ENCODE results near the gene IFT122.
A peak's percentile ranks its signal among the peaks of the same experiment; 100 is the strongest.
"Not testable (repeated sequence)": the region's sequence is repeated elsewhere in the genome, so short reads cannot be mapped to it uniquely, and the experiment has no call there.

IFT122 gene

DNA sequence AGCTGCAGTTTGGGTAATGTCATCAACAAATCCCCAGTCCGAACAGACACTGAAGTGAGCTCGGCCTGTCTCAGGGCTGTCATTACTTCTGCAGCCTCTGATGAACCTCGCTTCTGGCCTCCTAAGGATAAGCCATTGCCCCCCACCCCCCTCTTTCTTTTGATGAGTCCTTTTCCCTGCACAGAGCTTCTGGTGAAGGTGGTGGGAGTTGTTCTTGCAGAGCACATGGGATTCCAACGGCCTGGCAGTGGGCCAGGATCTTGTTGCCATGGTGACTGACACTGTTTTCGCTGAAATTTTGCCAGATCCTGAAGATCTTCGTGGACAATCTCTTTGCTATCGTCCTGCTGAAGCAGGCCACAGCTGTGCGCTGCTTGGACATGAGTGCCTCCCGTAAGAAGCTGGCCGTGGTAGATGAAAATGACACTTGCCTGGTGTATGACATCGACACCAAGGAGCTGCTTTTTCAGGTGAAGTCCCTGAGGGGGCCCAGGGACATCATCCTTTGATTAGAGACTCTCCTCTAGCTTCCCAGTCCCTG, 41.3 kb downstream of the IFT122 start:
- not testable (repeated sequence) for DNase-seq

DNA sequence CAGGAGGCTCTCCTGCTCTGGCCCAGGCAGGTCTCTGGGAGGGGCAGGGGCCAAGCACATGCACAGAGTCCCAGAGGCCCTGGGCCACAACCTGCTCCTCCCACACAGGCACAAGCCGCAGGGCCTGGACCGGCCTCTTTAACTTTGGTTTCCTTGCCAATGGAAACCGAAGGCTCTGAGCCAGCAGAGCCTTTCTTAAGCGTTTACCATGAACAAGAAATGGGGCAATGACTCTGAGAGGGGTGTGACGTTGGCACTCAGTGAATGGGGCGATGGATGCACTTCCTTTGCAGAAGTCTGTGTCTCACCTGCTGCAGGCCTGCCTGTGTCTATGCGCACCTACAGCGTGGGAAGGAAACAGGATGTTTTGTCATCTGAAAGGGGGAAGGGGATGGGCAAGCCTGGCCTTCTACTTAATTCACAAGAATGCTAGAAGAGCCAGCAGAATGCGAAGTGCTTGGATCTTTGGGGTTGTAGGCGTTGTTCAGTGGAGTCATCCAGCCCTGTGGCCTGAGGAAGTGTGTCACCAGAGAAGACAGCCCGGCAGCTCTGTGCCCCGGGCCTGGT, 41.8 kb downstream of the IFT122 start:
- DNase-seq: no peak

- DNase-seq: no peak
These were observed 42.7 kb downstream of the IFT122 start for GRCh38 chr3:129482721-129483120.

GRCh38 chr3:129483870-129484269, 43.8 kb downstream of the IFT122 start:
- no peak for DNase-seq

DNA sequence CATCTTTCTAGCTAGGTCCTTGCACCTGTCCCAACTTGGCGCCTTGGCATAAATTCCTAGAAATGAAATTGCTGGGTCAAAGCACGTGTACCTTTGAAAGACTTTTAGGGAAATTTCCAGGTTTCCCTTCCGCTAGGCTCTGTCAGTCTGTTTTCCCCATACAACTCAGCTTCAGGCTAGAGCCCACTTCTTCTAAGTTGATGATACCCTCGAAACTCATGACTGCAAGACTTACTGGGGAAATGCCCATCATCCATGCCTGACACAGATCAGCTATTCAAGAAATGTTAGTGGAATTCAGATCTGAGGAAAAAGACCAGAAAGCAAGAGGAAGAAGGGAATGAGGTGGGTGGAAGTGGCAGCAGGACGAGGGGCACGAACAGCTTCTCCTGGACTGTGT, 45.1 kb downstream of the IFT122 start:
- not testable (repeated sequence) for DNase-seq

DNA sequence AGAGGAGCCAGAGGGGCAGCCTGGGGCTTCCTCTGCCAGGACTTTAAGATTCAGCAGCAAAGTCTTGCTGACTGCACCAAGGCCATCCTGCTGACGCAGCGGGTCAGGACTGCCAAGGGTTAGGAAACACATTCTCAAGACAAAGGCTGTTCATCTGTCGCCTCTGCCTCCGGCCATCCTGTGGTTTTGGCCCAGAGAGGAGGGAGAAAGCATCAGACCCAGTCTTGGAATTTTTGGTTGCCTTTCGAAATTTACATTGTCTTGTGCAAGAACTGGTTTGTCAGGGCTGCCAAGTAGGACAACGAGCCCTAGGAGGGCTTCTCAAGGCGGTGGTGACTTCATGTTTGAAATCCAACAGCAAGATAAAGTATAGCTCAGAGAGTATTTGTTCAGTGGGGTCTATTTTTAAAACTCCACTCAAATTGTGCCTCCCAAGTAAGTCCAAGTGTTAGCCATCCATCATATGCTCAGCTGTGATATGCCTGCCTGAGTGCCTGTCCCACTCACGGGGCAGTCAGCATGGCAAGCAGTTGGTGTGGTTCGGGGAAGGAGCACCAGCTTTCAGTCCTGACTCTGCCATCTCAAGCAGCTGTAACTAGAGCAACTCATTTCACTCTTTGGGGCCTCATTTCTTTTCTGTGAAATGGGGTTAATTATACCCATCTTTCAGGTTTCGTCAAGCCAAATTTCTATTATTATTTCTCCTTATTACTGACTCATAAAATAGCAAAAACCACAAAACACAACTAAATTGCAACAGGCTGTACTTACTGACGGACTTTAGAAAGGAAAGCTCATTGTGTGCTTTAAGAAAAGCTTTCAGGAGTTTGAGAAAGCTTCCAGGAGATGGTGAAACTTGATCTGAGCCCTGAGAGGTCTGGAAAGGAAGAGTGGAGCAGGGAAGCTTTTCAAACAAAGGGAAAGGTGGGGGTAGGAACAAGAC, 46.0 kb downstream of the IFT122 start:
- no peak for DNase-seq

DNA sequence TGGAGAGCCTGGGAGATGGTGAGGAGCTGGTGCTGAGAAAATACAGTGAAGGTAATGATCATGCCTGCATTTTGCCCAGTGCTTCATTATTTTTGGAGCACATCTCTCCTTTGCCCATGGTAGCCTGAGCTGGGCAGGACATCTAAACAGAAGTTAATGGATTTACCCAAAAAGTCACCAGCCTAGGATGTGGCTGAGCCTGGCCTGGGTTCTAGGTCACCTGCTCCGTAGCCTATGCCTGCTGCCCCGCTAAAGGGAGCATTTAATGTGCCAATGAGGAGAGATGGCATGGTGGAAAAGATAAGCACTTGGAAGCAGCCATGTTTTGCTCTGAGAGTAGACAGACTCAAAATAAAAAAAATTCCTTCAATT, 46.6 kb downstream of the IFT122 start:
- no peak for DNase-seq

DNA sequence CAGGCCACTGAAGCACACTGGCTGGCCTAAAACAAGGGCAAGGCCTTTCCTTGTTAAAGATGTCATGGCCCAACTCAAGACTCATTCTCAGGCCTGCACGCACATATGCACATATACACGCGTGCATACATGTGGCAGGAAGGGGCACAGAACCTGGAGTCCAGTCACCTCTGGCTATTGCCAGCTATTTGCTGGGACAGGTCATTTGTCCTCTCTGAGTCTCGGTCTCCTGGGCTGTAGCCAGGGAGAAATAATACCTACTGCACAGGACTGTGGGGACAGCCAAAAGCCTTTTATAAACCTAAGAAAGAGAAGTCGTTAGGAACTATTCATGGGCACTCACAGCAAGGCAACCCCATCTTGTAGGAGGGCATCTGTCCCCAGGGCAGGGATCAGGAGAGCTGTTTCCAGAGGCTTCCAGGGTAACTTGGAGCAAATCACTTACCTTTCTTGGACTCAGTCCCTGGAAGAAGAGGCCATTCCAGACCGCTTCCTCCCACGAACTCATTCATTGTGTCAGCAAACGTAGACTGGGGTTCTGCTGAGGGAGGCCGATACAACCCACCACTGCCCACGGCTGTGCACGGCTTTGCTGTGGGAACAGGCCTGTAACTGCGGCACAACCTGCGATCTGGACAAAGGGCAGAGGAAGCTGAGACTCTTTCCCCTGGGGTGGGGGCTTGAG, 47.3 kb downstream of the IFT122 start:
- DNase-seq: no peak

- not testable (repeated sequence) for DNase-seq
These were observed 47.9 kb downstream of the IFT122 start for GRCh38 chr3:129487868-129488335.

DNA sequence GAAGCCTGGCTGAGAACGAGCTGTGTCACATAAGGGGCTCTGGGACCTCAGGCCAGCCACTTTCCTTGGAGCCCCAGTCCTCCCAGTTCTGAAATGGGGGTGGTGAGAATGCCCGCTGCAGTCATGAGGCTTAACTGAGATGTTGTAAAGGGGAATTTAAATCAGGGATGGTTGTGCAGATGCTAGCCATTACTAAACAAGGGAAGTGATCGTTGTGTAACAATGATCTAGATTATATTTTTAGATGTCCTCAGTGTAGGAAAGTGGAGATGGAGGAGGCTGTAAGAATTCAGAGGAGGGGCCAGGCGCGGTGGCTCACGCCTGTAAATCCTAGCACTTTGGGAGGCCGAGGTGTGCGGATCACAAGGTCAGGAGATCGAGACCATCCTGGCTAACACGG, 49.2 kb downstream of the IFT122 start:
- DNase-seq: not testable (repeated sequence)

DNA sequence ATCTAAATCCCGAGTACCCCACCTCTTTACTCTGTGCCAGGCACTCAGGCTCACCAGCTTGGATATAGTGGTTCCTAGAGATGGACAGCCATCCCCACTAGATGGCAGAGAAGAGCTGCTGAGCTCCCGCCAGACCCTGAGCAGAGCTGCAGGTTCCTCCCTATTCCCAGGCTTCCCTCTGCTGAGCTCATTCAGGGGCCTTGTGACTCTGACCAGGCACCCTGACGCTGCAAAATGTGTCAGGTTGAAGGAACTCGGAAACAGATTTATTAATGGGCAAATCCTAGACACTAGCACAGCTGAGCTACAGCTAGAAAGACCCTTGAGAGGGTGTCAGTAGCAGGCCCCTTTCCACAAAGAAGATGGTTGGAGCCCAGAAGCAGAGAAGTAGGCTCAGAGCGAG, 50.2 kb downstream of the IFT122 start:
- peak; percentile 76 for DNase-seq

GRCh38 chr3:129491077-129491476, 51.1 kb downstream of the IFT122 start:
- DNase-seq: not testable (repeated sequence)

- no peak for DNase-seq
These were observed 51.8 kb downstream of the IFT122 start for GRCh38 chr3:129491794-129492193.

- DNase-seq: no peak
These were observed 52.7 kb downstream of the IFT122 start for GRCh38 chr3:129492691-129493090.

DNA sequence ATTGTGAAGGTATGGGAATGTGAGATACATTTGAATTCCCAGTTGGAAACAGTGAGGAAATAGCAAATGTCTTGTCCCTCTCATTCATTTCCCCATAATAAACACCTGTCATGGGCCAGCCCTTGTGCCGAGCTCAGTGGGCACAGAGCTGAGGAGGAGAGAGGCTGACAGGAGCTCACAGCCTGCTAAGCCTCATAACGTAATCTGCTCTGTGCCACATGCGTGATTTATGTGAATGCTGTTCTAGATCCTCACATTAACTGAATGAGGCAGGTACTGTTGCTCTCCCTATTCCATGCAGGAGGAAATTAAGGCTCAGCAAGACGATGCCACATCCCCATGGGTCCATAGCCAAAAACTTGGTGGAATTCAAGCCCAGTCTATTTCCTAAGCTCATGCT, 53.2 kb downstream of the IFT122 start:
- no peak for DNase-seq

GRCh38 chr3:129494499-129494898, 54.5 kb downstream of the IFT122 start:
- DNase-seq: not testable (repeated sequence)

DNA sequence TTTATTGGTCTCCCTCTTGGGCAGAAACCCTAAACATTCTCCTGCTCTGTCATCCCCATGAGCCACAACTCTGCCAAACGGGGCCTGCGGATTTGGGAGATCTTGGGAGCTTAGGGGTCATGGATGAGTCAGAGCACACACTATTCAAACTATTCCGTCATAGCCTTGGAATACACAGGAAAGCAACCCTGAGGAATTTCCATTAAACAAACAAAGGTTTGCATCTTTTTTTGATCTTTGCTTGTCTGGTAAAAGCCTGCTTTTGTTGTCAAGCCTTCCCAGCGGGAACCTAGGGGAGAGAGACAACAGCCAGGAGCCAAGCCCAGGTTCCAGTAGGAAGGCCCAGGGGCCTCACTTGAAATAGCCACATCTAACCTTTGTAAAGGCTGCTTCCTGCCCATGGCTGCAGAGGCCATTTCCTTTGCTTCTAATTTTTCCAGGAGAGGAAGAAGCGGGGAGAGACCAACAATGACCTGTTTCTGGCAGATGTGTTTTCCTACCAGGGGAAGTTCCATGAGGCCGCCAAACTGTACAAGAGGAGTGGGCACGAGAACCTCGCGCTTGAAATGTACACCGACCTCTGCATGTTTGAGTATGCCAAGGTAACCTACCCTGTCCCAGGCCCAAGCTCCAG, 55.1 kb downstream of the IFT122 start:
- not testable (repeated sequence) for DNase-seq

GRCh38 chr3:129497876-129498275, 57.9 kb downstream of the IFT122 start:
- not testable (repeated sequence) for DNase-seq

DNA sequence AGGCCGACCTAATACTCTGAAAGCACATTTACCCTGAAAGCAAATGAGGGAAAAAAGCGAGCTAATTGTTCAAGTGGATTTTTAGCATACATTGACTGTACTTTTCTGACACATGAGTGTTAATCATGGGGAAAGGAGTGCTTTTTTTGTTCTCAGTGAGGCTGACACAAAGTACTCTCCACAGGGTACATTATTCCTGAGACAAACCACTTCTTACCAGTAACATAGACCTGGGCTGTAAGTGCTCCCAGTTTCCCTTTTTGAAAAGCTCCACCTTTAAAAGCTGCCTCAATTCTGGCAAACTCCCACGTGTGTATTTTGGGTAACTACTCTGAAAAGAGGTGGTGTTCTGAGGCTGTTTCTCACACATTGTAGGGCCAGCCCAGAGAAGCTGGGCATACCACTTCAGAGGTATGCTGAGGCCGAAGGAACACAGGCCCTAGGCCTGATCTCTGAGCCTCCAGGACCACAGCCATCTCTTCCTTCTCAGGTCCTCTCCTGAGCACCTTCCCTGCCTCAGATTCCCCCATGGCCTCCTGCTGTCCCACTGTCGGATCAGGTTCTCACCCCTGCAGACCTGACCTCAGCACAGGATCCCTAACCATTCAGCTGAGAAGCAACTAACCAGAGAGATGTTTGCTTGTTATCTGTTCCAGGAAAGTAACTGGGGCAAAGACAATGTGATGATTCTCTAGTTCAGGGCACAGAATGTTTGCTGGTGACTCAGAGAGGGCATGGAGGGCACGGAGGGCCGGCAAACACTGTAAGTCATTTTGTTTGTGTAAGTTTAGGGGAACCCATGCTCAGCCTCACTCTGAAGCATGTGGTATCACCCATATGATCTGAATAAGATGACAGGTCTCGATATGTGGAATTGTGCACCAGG, 58.8 kb downstream of the IFT122 start:
- not testable (repeated sequence) for DNase-seq

DNA sequence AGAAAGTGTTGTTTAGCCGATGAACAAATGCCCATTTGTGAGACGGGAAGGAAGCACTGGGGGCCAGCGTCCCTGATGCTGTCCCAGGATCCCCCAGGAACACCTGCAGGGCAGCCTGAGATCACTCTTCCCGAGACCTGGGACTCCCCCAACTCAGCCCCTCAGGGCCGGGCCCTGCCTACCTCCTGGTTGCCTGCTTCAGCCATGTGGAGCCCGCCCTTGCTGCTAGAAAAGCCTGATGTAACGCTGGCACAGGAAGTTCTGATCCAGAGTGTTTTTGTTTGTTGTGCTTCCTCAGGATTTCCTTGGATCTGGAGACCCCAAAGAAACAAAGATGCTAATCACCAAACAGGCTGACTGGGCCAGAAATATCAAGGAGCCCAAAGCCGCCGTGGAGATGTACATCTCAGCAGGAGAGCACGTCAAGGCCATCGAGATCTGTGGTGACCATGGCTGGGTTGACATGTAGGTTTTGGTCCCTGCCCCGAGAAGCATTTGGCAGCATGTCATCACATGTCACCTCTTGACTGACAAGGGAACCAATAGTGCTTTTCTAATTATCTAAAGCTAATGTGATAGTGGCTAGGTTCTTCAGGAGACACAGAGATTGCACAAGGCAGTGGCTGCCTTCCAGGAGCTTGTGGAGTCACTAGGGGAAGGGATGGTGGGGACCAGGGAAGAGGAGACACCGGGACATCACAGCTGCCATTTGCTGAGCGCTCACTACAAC, 59.7 kb downstream of the IFT122 start:
- not testable (repeated sequence) for DNase-seq

- DNase-seq: no peak
These were observed 60.3 kb downstream of the IFT122 start for GRCh38 chr3:129500334-129500658.

All from NCI-H1105 treated with DMSO at 0.1 percent for 48 hours (cell line).